Lung microvascular endothelial cell (primary cell): Measurements from ENCODE around the gene EXOC7. TPM values are rescaled to one million over a fixed set of nuclear protein-coding genes. Genes with fewer than 3 reads are reported as not detected.

Experiments
- DNase-seq, 2 donors: peaks; one replicate each; pipeline versions ENCODE4 v3.0.0 to v3.0.0-alpha.2; 2010; ENCODE audit warnings: low read depth in 2 of 2
- total RNA-seq: library from RNA; depleted of rRNA; stranded (reverse); fragments of >200 nt; gene quantifications from 2 replicates; pipeline ENCODE4 v1.2.1, GENCODE V29; 2014

Gene EXOC7
- total RNA-seq, 1 donor from 2014 or later = 74.0 TPM

DNA sequence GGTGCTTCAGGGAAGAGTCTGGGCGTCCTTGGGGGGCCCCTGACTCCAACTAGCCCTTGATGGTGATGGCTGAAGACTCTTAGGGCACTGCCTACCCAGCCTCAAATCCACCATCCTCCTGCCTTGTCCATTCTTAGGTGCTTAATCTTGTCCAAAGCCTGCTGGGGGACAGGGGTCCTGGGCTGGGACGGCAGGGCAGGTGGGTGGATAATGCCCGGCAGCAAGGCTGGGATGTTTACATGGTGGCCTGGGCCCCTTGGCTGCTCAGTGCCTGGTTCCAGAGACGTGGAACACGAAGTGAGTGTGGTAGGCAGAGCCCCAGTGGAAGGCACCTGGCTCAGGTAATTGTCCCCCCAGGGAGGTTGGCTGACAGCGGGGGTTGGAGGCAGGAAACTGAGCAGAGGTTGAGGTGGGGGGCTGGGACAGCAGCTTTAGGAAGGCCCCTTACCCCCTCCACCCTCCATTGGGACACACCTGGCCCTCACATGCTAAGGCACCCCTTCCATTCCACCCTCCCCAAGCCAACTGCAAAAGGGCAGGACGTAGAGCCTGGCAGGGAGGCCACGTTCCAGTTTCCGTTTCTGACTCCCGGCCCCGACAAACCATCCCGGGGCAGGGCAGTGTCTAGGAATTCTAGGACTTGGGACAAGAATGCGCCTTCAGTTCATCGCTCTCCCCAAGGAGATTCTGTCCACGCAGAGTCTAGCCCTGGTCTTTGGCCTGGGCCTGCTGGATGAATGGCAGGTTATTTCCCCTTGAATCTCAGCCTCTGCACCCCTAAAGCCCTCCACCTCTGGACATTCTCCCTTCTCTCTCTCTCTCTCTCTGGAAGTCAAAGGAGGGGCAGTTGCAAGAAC is 35.5 kb upstream of the EXOC7 start:
- DNase-seq = no peak

DNA sequence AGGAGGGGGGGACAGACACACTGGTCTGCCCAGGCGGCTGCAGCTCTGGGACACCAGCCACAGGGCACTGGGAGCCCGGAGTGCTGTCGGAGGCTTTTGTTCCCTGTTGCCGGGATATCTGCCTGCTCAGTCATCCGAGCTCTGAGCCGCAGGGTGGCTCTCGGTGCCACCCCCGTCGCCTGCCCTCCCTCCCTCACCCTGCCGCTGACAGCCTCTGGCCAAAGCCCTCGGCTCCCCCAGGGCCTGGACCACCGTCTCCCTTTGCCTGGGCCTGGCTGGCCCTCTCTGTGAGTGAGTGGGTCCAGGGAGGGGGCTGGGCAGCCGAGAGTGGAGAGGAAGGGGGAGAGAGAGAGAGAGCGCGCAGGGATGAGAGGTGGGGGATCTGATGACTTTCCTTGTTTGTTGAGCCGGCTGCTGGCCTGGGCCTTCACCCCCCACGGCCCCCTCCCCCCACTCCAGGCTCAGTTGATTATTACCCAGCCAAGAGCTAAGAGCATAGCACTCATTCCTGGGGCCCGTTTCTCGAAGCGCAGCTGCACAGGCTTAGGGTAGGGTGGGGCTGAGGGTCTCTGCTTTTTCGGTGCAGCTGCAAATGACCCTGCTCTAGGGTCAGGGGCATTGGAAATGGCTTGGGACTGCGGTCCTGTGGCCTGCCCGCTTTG is 34.8 kb upstream of the EXOC7 start:
- no peak for DNase-seq

DNA sequence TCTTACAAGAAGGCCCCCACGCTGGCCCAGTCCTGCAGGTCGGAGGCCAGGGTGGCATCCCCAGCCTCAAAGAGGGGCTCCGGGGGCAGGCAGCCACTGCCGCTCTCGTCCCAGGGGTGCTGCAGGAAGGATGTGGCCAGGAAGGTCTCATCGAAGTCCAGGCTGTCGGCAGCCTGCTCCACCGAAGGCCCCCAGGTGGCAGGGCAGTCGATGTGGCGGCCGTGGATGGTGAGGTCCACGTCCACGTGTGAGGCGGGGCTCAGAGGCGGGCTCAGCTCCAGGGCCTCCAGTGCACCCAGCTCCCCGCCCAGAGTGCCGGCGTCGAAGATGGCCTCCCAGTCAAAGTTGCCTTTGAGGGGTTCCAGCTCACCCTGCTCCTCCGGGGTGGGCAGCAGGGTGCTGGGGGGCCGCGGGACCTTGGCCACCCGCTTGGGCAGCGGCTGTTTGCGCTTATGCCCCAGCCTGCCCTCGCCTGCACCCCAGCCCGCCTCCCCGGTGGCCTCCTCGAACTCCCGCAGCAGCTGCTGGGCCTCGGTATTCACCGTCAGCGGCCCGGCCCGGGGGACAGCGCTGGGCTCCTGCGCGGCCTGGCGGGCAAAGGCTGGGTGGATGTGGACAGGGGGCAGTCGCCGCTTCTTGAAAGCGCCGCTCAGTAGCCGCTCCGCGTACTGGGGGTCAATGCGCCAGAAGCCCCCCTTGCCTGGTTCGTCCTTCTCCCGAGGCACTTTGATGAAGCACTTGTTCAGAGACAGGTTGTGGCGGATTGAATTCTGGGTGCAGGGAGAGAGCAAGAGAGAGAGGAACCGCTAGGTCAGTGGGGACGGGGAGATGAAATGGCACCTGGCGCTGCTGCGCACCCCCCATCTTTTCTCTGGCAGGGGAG is 34.0 kb upstream of the EXOC7 start:
- DNase-seq = no peak

DNA sequence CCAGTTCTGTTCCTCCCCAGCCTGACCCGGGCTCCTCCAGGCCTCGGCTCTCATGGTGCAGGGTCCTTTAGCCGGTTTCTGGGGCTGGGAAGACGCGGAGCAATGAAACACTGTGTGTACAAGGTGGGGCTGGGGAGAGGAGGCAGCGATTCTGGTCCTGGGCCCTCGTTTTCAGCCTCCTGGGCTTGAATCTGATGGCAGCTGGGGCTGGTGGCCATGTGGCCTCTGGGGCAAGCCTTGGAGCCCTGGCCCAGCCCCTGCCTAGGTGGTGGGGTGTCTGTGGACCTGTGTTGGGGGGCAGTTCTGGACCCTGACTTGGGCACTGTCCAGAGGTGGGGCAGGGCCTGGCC is 33.4 kb upstream of the EXOC7 start:
- DNase-seq = no peak

DNA sequence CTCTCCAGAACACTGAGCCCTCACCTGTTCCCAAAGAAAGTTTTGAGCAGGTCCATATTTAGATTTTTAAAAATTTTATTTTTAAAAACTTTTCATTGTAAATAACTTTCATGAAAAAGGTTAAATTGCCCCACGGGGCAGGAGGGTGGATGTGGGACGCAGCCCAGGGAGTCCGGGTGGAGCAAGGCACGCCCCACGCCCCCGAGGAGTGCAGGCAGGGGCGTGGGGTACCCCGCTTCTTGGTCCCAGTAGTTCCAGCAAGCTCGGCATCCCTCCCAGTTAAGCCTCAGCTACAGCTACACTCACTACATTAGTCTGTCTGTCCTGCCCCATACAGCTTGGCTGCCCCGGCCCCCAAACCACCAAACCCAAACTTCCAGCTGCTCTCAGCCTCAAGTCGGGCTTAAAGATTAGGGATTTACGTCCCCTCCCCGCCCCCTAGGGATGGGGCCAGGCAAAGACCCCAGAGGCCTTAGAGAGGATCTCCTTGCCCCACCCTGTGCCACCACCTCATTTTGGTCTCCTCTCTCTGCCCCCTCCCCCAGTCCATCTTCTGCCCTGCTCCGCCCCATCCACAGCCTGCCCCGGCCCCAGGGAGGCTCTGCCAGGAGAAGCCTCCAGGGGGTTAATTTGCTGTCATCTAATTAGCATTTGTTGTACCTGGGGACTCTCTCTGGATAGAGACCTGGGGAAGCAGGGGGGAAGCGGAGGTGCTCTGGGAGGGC is 32.9 kb upstream of the EXOC7 start:
- DNase-seq = no peak

DNA sequence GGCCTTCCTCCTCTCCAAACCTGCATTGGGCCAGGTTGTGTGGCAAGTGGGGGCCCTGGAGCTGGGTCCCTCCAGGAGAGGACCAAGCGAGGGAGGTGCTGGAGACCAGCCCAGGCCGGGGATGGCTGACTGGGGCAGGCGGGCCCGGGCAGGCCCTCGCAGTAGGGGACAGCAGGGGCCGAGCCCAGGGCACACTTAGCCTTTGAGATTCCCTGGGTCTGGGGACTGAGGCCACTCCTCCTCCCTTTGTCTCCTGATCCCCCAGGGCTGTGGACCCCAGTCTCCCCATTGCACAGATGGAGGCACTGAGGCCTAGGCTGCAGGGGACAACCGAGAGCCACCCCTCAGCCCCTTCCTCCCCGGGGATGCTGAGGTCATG is 32.2 kb upstream of the EXOC7 start:
- no peak for DNase-seq

DNA sequence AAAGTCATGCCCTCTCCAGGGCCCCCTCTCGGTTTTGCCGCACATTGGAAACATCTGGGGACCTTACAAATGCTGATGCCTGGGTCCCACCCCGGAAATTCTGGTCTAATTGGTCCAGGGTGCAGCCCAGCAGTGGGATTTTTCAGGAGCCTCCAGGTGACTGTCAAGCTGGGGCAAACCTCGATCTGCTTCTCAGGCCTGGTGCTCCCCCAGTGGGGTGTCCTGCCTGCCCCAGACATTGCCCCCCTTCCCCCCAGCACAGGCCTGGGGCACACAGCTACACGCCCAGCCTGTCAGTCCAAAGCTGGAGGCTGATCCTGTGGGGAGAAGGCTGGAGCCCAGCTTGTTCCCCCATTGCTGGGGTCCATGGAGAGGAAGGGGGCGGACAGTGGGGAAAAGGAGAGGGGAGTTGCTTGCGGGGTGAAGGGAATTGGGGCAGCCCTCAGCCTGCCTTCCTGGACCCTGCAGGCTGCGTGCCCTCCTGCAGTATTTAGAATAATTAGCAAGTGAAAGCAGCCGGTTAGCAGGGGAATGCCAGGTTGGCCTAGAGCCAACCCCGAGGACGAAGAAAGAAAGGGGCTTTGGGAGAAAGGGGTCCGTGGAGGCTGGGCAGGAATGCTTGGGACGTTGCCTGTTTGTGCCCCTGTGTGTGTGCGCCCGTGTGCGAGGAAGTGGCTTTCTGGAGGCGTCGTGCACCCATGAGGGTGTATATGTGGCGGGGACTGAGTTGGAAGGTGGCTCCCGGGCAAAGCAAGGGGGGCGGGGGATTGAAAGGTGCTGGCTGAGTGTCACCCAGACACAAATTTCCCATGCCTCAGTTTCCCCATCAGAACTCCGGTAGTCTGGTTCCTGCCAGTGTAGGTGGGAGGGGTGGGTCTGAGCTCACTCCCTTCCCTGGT is 31.6 kb upstream of the EXOC7 start:
- no peak for DNase-seq

DNA sequence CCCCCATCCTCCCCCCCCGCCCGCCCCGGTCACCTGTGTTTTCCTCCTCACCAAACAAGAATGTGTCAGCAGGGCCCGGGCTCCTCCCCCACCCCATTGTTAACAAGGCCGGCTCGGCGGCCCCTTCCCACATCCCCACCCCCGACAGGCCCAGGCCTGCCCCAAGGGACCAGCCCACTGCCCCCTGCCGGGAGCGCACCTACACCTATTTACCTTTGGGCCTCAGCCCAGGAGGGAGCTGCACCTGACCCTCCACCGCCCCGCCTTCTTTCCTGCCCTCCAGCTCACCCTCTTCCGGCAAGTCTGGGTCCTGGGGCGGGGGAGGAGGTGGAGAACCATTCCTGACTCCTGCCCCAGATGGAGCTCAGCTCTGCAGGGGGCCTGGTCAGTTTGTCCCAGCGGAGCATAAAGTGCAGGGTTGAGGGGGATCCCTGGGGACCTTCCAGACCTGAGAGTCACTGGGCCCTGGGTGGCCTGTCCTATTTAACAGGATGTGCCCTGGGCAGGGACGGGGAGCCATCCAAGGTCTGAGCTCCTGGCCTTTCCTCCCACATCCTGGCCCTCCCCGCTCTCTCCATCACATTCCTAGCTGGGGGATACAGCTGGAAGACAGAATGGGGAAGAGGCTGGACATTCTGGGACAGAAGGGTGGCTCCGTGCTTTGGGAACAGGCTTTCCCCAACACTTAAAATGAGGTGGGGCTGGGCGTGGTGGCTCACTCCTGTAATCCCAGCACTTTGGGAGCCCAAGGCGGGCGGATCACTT is 29.2 kb upstream of the EXOC7 start:
- DNase-seq = no peak

DNA sequence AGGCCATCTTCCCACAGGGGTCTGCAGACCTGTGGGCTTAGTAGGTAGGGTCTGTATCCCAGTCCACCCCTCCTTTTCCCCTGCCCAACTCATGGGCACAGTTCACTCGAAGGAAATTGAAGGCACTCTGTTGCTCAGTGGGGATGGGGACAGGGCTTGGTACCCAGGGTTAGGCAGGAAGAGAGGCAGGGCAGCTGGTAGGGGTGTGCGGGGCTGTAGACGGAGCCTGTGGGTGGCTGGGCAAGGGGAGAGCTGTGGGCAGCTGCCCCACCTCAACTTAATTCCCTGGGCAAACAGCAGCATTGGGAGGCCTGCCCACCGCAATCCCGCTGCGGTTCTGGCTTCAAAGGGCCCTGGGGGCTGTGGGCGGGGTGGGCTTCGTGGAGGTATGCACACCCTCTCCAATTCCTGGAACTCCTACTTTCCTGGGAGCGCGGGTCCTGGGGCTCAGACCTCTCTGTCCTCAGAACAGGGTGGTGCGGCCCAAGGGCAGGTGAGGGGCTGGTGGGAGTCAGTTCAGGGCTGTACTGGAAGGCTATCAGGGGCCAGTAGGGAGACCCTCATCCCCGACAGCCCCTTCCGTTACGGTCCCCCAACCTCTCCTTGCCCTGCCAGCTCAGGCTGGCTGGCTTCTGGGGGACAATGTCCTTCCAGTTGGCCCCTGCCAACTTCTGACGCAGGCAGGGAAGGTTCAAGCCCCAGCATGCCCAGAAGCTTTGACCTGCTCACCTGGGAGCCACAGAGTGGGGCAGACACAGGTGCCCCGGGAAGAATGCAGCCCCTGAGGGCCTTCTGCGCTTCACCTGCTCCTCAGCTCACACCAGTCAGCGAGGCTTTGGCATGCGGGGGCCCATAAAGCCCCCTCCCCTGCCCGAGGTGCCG is 28.3 kb upstream of the EXOC7 start:
- DNase-seq = no peak

DNA sequence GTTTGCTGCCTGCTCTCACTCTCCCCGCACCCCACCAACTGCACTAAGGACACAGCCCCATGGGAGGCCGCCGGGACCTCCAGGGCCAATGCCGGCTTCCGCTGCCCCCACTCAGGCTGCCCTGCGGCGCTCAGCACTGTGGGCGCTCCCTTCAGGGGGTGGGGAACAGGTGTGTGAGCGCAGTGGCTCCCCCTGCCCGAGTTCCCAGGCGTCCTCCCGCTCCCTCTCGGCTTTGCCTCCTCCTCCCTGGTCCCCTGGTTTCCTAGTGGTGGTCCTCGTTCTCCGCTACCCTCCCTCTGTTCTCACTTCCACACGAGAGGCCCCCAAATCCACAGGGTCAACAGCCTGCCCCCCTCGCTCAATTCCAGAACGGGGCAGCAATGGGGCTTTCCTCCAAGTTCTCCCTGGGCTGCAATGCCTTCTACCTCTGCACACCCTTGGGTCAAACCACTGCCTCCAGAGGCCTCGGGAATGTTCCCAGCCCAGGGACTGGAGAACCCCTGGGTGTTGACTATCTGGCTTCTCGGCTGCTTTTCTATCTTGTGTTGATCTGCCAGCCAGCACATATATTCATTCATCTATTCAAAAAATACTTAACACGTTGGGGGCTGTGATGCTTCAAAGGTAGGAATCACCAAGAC is 27.6 kb upstream of the EXOC7 start:
- DNase-seq = no peak

DNA sequence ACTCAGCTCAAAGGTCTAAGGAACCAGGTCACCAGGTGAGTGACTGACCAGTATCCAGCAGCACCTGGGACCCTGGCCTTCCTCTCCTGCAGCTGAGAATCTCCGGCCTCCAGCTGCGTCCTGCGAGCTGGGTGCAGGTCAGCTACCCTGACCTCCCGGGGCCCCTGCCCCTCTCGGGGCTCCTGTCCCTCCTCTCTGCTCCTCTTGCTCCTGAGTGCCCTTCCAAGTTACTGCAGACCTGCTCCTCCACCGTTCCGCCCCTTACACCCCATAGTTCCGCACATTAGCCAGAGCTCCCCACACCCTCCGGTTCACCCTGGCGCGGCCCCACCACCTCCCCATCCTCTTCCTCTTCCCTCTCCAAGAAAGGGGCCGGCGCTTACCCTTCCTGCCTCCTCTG is 26.9 kb upstream of the EXOC7 start:
- no peak for DNase-seq

DNA sequence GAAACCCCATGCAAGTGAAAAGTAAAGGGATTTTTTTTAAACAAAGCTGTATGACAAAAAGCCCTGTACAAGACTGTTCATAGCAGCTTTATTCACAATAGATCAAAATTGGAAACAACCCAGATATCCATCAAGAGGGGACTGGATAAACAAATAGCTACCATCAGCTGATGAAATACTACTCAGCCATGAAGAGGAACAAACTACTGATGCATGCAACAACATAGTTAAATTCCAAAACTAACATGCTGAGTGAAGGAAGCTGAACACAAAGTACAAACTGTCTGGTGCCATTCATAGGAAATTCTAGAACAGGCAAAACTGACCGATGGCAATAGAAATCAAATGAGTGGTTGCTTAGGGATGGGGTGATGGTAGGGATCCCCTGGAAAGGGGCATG is 22.3 kb upstream of the EXOC7 start:
- DNase-seq = no peak

DNA sequence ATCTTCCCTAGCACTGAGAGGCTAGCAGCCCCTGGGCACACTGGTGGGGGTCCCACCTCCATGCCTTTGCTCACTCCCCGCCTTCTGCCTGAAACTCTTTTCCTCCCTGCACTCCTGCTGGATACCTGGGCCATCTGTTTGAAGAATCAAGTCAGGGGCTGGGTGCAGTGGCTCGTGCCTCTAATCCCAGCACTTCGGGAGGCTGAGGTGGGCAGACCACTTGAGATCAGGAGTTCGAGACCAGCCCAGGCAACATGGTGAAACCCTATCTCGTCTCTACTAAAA is 21.7 kb upstream of the EXOC7 start:
- DNase-seq = no peak

DNA sequence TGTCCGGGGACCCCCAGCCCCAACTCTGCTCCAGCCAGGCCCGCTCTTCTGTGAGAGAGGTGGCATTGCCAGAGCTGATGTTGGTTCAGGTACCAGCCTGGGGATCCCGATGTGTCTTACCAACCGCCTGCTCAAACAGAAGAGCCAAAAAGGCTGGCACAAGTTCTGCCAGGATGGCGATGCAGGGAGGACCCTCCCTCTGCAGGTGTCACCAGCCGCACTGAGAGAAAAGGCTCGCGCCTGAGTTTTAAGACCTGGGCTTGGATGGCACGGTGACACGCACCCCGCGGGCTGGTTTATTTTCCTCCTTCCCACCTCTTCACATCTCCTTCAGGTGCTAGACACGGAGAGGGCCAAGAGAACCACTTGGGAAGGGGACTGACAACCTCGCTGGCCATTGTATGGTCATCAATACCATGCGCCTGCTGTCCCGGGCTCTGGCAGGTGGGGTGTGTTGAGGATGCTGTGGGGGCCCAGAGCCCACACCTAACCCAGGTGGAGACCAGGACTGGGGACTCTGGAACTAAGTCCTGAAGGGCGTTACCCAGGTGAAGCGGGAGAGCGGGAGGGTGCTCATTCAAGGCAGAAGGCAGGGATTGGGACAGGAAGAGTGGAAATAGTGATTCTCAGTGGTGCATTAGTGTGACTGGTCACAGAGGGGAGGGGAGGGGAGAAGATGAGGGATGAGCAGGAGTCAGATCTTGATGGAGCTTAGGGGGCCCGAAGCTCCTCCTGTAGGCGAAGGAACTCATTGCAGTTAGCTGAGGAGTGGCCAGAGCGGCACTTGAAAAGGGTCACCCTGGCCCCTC is 21.2 kb upstream of the EXOC7 start:
- DNase-seq = no peak

DNA sequence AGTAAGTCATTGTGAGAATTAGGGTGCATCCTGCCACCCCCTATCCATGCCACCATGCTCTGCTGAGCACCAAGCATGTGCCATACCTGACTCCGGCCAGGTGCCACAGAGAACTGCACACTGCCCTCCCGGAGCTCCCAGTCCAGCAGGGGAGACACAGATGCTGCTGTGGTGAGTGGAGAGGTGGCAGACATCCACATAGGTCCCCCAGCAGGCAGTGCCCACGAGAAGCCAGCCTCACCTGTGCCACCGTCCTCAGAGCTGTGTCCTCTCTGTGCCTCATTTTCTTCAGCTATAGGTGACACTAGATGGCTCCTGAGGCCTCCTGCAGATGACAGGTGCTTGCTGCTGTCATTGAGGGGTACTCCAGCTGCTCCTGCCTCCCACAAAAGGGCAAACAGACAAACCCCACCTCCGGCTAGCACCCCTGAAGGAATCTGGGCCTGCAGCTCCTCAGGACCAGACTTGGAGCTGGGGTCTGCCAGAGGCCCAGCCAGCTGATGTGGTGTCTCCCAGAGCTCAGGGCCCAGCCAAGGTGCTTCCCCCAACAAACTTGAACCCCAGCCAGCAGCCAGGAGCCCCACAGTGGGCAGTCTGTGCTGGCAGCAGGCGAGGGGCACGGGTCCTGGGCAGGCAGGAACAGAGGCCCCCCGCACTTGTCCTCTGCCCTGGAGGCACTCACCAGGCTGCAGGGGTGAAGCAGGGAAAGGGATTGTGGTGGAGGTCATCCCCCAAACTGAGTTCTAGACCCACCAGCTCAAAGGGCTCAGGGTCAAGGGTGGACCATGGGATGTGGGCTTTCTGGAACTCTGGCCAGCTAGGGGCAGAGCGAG is 20.4 kb upstream of the EXOC7 start:
- DNase-seq = no peak

DNA sequence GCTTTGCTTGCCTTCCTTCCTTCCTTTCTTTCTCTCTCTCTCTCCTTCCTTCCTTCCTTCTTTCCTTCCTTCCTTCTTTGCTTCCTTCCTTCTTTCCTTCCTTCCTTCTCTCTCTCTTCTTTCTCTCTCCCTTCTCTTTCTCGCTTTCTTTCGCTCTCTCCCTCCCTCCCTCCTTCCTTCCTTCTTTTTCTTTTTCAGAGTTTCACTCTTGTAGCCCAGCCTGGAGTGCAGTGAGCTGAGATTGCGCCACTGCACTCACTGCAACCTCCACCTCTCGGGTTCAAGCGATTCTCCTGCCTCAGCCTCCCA is 19.6 kb upstream of the EXOC7 start:
- no peak for DNase-seq
